BE2C (cell line): ENCODE data around the gene DAAM1.

ENCODE experiments used
- DNase-seq: peaks from one replicate; pipeline ENCODE4 v3.0.0-alpha.2; 2020
- H3K27me3 ChIP-seq: fragments of 250-450 bp; sonication (Bioruptor Pico); 2 replicates; pipeline ENCODE4 v1.5.1; 2020; ENCODE audit warnings: mild to moderate bottlenecking
- H3K36me3 ChIP-seq: fragments of 250-450 bp; sonication (Bioruptor Pico); 2 replicates; pipeline ENCODE4 v1.5.1; 2020; ENCODE audit warnings: mild to moderate bottlenecking
- H3K4me1 ChIP-seq: fragments of 250-450 bp; sonication (Bioruptor Pico); 2 replicates; pipeline ENCODE4 v1.5.1; 2020
- H3K4me3 ChIP-seq: 2 replicates; pipeline ENCODE4 v1.5.1; 2011; ENCODE audit warnings: low read depth, low read length
- H3K9me3 ChIP-seq: fragments of 250-450 bp; sonication (Bioruptor Pico); 2 replicates; pipeline ENCODE4 v1.5.1; 2020
- CTCF ChIP-seq: IDR thresholded peaks from 2 replicates; pipeline ENCODE4 v1.5.1; 2012; ENCODE audit warnings: mild to moderate bottlenecking, low read depth, low read length

Gene DAAM1

GRCh38 chr14:59161561-59162175, 26.8 kb upstream of the DAAM1 start:
- DNase-seq = no peak
- Histone ChIP-seq H3K4me3 (no peak overlapping the region), H3K4me1 (no peaks in the 10 kb centered on the region), H3K27me3 (peaks cover 4% of the 10 kb centered on the region), H3K36me3 (no peaks in the 10 kb centered on the region), H3K9me3 (no peaks in the 10 kb centered on the region)
- TF ChIP-seq CTCF = no peak

- Histone ChIP-seq H3K9me3 (no peaks in the 10 kb centered on the region), H3K4me1 (no peaks in the 10 kb centered on the region), H3K27me3 (peaks cover 4% of the 10 kb centered on the region; the same call in 1 of the 2 replicates), H3K4me3 (no peak overlapping the region), H3K36me3 (no peaks in the 10 kb centered on the region)
- no peak for TF ChIP-seq CTCF
- DNase-seq = no peak
Measured at GRCh38 chr14:59166258-59166657, 22.2 kb upstream of the DAAM1 start.

- H3K9me3 ChIP-seq = no peaks in the 10 kb centered on the region
- H3K27me3 ChIP-seq = no peaks in the 10 kb centered on the region
- TF ChIP-seq CTCF = no peak
- no peaks in the 10 kb centered on the region for H3K4me1 ChIP-seq
- no peaks in the 10 kb centered on the region for H3K36me3 ChIP-seq
- H3K4me3 ChIP-seq = no peak overlapping the region
- DNase-seq = no peak
Measured at GRCh38 chr14:59175404-59175803, 13.1 kb upstream of the DAAM1 start.

GRCh38 chr14:59176765-59177164, 11.7 kb upstream of the DAAM1 start:
- H3K4me1 ChIP-seq = no peaks in the 10 kb centered on the region
- no peak for TF ChIP-seq CTCF
- no peaks in the 10 kb centered on the region for H3K9me3 ChIP-seq
- DNase-seq = no peak
- H3K27me3 ChIP-seq = no peaks in the 10 kb centered on the region
- no peak overlapping the region for H3K4me3 ChIP-seq
- H3K36me3 ChIP-seq = no peaks in the 10 kb centered on the region

- H3K36me3 ChIP-seq = no peaks in the 10 kb centered on the region
- no peaks in the 10 kb centered on the region for H3K4me1 ChIP-seq
- TF ChIP-seq CTCF = no peak
- H3K9me3 ChIP-seq = no peaks in the 10 kb centered on the region
- H3K4me3 ChIP-seq = no peak overlapping the region
- no peak for DNase-seq
- H3K27me3 ChIP-seq = no peaks in the 10 kb centered on the region
Measured at GRCh38 chr14:59177262-59177661, 11.2 kb upstream of the DAAM1 start.

GRCh38 chr14:59181791-59182190, 6.7 kb upstream of the DAAM1 start:
- TF ChIP-seq CTCF = no peak
- Histone ChIP-seq H3K4me1 (no peaks in the 10 kb centered on the region), H3K27me3 (no peaks in the 10 kb centered on the region; the same call in 1 of the 2 replicates), H3K9me3 (no peaks in the 10 kb centered on the region), H3K4me3 (no peak overlapping the region), H3K36me3 (no peaks in the 10 kb centered on the region)
- DNase-seq = no peak
